DMS79 treated with DMSO at 0.1 percent for 48 hours (cell line): Measurements from ENCODE around the gene PDZD7.

Experiments used
- DNase-seq: peaks from one replicate; lab custom pipeline; 2025; lab: John Stamatoyannopoulos, UW

PDZD7 gene

GRCh38 chr10:100966887-100967286 lies 64.0 kb downstream of the PDZD7 start:
- no peak for DNase-seq

GRCh38 chr10:100965820-100966219 lies 65.1 kb downstream of the PDZD7 start:
- no peak for DNase-seq

GRCh38 chr10:100963826-100964225 lies 67.1 kb downstream of the PDZD7 start:
- DNase-seq, result no peak

- DNase-seq, result no peak
Observed at GRCh38 chr10:100962351-100963080, 68.4 kb downstream of the PDZD7 start.

GRCh38 chr10:100960251-100960650 lies 70.7 kb downstream of the PDZD7 start:
- DNase-seq, result no peak
